Left hindlimb (tissue), 1 donor: ENCODE measurements around the gene MNAT1.
"Not testable (repeated sequence)": the region's sequence is repeated elsewhere in the genome, so short reads cannot be mapped to it uniquely, and the experiment has no call there.

ENCODE experiments used
- DNase-seq: peaks from one replicate; pipeline ENCODE4 v3.0.0-alpha.2; 2018

The MNAT1 gene

GRCh38 chr14:60890636-60891035 lies 156.1 kb downstream of the MNAT1 start:
- not testable (repeated sequence) for DNase-seq

- DNase-seq, result no peak
Measured at GRCh38 chr14:60893911-60894310, 159.3 kb downstream of the MNAT1 start.

DNA sequence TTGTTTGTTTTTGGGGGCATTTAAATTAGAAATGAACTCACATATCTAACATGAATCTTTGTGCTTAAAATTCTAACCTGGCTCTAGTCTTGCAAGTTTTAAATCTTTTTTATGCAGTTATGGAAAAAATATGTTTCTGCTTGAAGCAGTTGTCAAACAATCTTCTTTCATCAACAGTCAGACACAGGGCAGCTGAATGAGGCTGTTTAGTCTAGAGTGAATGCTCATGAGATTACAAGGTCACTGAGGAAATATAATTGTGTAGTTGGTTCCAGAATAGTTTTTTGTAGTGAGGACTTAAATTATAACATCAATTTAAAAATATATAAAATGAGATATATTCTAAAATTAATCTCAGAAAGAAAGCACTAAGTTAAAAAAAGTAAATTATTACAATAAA lies 169.8 kb downstream of the MNAT1 start:
- DNase-seq, result no peak

GRCh38 chr14:60905923-60906322 lies 171.4 kb downstream of the MNAT1 start:
- DNase-seq, result no peak

DNA sequence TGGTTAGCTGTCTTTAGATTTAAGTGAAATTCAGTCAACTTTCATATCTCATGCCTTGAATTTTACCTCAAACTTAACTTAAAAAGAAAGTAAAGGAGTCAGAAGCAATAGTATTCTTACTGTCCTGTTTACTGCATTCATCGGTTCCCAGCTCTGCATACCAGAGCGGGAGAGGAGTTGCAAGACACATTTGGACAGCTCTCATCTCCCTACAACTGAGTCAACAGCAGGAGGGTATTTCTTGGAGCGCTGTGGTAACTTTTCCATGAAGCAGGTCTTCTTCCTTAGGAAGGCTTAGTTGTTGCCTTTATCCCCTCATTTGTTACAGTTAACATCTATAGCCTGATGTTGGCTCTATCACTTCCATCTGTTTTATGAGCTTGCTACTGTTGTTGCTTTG lies 181.2 kb downstream of the MNAT1 start:
- no peak for DNase-seq

GRCh38 chr14:60922050-60922449 lies 187.5 kb downstream of the MNAT1 start:
- DNase-seq, result no peak

GRCh38 chr14:60925286-60925685 lies 190.7 kb downstream of the MNAT1 start:
- DNase-seq, result no peak

DNA sequence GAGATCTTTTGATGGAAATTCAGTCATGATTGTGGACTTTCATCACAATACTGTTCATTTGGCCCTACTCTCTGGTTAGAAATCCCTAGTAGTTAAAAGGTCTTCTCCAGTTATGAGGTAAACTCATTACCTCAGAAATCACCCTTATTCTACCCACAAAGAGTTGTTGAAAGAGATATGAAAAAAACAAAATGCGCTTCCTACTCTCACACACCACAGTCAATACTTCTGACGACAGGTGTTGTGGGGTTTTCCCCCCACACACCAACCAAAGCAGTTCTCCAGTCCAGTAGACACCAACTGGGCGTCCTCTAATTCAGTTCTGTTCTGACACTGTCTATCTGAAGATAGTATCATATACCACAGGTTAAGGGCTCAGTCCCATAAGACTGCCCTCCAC lies 191.4 kb downstream of the MNAT1 start:
- DNase-seq, result no peak

- peak; percentile 47 for DNase-seq
Measured at GRCh38 chr14:60931218-60931617, 196.7 kb downstream of the MNAT1 start.

DNA sequence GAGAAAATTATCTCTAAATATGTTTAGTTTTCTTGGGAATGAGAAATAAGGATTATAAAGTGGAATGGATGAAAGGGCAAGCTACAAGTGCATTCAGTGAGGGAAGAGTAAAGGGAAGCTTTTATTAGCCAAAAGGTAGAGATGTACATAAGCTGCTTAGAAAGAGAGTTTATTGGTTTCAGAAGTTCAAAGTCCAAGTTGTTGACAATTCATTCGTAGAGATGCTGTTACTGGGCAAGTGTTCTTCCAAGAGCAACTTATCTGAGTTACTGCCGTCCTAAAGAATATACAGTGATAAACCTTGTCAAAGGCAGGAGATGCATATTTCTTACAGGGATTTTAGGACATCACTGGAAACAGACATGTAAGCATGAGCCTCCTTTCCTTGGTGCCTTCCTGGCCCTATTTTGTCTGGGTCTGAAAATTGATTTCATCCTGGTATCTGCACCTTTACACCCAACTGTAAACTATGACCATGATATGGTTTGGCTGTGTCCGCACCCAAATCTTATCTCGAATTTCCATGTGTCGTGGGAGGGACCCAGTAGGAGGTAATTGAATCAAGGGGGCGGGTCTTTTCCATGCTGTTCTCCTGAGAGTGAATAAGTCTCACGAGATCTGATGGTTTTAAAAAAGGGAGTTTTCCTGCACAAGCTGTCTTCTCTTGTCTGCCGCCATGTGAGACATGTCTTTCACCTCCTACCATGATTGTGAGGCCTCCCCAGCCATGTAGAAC lies 199.5 kb downstream of the MNAT1 start:
- DNase-seq, result no peak

- DNase-seq, result no peak
Measured at GRCh38 chr14:60935319-60935718, 200.8 kb downstream of the MNAT1 start.

GRCh38 chr14:60943637-60944032 lies 209.1 kb downstream of the MNAT1 start:
- no peak for DNase-seq

- no peak for DNase-seq
Measured at GRCh38 chr14:60944204-60944603, 209.6 kb downstream of the MNAT1 start.

DNA sequence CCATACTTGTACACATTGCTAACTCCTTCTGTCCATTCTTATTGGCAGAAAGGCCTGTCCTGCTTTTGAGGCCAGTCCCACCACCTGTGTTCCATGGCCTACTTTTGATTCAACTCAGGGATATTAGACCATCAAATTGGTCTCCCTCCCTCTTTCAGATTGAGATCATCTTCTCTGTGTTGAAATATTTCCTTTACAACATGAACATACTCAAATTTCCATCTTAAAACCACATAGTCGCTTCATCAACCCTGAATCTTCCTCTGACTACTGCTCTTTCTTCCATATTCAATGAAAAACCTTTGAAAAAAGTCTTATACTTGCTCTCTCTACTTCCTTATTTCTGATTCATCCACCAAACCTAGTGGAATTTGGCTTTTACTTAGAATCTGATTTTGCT lies 211.4 kb downstream of the MNAT1 start:
- DNase-seq, result no peak

DNA sequence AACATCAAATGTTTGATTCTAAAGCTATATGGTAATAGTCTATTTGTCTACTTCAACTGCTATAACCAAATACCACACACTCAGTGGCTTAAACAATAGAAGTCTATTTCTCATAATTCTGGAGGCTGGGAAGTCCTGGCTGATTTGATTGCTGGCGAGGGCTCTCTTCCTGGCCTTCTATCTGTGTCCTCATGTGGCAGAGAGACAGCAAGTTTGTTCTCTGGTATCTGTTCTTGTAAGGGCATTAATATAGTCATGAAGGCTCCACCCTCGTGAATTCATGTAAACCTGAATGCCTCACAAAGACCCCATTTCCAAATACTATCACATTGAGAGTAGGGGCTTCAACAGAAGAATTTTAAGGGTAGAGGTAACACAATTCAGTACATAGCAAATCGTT lies 212.2 kb downstream of the MNAT1 start:
- DNase-seq, result no peak

DNA sequence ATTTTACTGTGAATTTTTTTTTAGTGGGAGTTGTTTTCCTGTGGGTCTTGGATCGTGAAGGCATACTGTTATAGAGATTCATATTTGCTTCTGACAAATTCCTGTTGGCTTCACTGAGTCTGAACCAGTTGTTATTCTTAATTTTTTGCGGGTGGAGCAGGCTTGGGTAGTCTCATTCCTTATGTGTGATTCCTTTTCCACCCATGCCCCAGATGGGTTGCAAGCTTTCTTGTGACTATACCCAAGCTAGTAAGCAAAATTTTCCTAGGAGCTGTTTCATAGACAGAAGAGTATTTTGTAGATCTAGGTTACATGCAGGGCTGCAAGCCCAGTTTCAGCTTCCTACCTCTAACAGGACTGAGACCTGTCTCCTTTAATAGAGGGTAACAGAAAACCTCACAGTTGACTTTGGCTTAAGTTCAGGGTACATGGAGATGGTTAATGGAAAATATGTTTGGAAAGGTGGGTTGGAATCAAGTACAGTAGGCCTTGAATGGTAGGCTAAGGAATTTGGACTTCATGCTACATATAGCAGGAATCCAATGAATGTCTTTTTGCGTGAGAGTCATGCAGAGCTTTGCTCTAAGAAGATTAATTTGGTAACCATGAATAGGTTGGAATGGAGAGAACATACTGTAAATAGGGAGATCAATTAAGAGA lies 217.3 kb downstream of the MNAT1 start:
- no peak for DNase-seq

GRCh38 chr14:60956202-60956601 lies 221.6 kb downstream of the MNAT1 start:
- DNase-seq, result no peak

DNA sequence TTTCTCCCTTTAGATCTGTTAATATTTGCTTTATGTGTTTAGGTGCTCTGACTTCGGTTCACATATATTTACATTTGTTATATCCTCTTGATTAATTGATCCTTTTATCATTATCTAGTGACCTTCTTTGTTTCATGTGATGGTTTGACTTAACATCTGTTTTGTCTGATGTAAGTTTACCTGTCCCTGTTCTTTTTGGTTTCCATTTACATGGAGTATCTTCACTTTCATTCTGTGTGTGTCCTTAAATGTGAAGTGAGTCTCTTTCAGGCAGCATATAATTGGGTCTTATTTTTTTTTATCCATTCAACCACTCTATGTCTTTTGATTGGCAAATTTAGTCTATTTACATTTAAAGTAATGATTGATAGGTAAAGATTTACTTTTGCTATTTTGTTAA lies 222.1 kb downstream of the MNAT1 start:
- no peak for DNase-seq

GRCh38 chr14:60958146-60958545 lies 223.6 kb downstream of the MNAT1 start:
- DNase-seq, result no peak

GRCh38 chr14:60963761-60964160 lies 229.2 kb downstream of the MNAT1 start:
- DNase-seq, result no peak

DNA sequence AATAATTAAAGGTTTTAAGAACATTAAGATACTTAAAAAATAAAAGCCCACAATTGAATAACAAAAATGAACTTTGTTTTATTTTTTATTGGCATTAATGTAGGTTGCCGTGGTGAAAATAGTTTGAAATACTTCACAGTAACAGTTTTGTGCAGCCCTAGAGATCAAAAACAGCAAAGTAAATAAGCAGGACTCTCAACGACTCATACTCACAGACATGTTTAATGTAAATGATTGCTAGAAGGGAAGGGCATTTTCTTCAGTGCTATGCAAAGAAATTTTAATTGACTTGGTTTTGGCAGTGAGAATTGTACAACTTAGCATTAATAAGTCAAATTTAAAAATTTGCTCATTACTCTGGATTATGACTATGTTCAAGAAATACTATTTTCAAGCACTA lies 230.3 kb downstream of the MNAT1 start:
- DNase-seq, result no peak

DNA sequence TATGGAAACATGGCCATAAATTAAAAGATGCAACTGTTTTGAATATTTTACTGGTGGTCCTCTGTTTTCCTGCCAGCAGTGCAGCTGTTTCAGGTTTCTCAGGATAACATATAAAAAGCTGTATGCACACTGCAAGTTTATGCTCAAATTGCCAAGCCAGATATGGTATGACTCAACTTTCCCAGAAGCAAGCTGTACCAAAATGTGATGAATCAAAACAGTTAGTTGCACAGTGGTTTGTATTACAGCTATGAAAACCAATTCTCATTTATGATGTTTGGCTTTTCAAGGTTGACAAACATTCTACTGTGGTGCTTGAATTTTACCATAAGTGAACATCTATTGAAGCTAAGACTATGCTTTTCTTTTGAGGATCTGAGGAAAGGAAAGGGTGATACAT lies 230.8 kb downstream of the MNAT1 start:
- DNase-seq, result no peak

GRCh38 chr14:60968099-60968498 lies 233.5 kb downstream of the MNAT1 start:
- no peak for DNase-seq

DNA sequence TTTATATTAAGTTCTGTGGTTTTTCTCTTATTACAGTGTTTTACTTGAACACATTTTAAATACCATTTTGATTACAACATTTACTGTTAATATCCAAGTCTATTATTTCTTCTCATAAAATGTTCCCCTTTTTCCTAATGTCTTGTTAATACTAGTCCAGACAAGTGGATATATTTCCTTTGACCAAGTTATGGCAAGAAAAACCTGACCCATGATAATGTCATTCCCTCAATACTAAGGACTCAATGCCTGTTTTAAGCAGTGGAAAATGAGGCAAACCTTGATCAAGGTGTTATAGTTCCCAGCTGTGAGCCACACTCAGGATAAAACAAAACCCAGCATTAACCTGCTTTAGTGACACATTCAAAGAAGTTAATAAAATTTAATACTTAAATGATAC lies 234.1 kb downstream of the MNAT1 start:
- DNase-seq, result no peak

- no peak for DNase-seq
Measured at GRCh38 chr14:60970146-60970545, 235.6 kb downstream of the MNAT1 start.
